Activated CD8-positive, alpha-beta memory T cell treated with anti-CD3 and anti-CD28 coated beads, Interleukin-2, amount 10 ng/mL, durations not matched to agents 7 days and 5 days (primary cell): ENCODE data around the gene SEMA3A. TPM values are rescaled to one million over a fixed set of nuclear protein-coding genes. Genes with fewer than 3 reads are reported as not detected.

Experiments used
- ATAC-seq: fragments of 150-1000 bp; cut with Tn5 transposase; one replicate; pipeline ENCODE4 v1.10.0; 2021; ENCODE audit warnings: moderate library complexity
- CTCF ChIA-PET: fragments of 350-600 bp; sonication (Branson Sonifier 250); formaldehyde crosslinking; loops from one replicate; lab custom pipeline; 2021; ENCODE audit warnings: antibody characterized with exemption; lab: Charles Lee
- DNase-seq: peaks from one replicate; pipeline ENCODE4 v3.0.0-alpha.2; 2020
- H3K27ac Mint-ChIP-seq: one replicate; pipeline ENCODE4 v1.8.0; 2021; ENCODE audit warnings: mild to moderate bottlenecking, mixed read lengths
- H3K27me3 Mint-ChIP-seq: one replicate; pipeline ENCODE4 v1.8.0; 2021; ENCODE audit warnings: mixed read lengths
- H3K36me3 Mint-ChIP-seq: one replicate; pipeline ENCODE4 v1.8.0; 2021; ENCODE audit warnings: mild to moderate bottlenecking, mixed read lengths
- H3K4me1 Mint-ChIP-seq: one replicate; pipeline ENCODE4 v1.8.0; 2021; ENCODE audit warnings: mixed read lengths
- H3K4me3 Mint-ChIP-seq: one replicate; pipeline ENCODE4 v1.8.0; 2021; ENCODE audit warnings: mild to moderate bottlenecking, moderate library complexity, mixed read lengths
- H3K9me3 Mint-ChIP-seq: one replicate; pipeline ENCODE4 v1.8.0; 2022; ENCODE audit warnings: low read depth, mixed read lengths
- total RNA-seq, 2 experiments: library from RNA; stranded (reverse); gene quantifications; one replicate each; pipeline ENCODE4 v1.2.3, GENCODE V29; 2021

SEMA3A gene
- total RNA-seq, 2 experiments from 2014 or later, result 0.82 to 1.4 TPM

DNA sequence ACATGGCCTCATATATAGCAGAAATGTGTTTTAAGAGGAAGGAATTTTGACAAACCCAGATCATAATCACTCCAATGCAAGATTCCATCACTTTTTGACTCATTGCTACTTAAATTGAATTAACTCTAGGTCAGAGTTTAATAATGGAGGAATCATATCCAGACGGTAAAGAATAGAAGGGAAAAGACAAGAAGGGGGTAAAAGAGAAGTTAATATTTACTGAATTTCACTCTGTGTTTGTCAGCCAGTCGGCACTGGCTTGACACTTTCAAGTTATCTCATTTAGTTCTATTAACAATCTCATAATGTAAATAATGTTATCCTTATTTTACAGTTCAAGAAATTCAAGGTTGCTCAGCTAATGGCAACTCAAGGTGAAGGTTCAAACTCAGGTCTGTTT lies 147.5 kb downstream of the SEMA3A start:
- CTCF ChIA-PET, result no interaction called here
- H3K9me3 Mint-ChIP-seq, result peaks cover under 1% of the 10 kb centered on the region
- no peak overlapping the region for H3K27ac Mint-ChIP-seq
- ATAC-seq, result no peak
- no peaks in the 10 kb centered on the region for H3K36me3 Mint-ChIP-seq
- DNase-seq, result no peak
- no peak overlapping the region for H3K4me3 Mint-ChIP-seq
- H3K4me1 Mint-ChIP-seq, result no peaks in the 10 kb centered on the region
- no peaks in the 10 kb centered on the region for H3K27me3 Mint-ChIP-seq

DNA sequence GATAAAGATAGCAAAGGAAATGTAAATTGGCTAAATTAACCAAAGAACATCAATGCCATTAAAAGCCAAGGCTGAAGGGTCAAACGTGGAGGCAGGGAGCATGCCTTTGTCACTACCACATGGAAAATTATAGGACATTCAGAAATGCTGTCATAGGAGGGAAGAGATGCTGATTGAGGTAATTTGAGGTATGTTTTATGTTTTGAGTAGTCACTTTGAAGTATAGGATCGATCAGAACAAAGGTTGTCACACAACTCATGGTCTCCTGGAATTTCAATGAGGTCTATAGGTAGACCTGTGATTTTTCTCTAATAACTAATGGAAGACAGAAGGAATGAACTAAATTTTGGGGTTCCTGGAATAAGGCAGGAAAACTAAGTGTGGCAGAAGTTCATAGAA lies 149.8 kb downstream of the SEMA3A start:
- H3K4me3 Mint-ChIP-seq, result no peak overlapping the region
- H3K9me3 Mint-ChIP-seq, result peaks cover 4% of the 10 kb centered on the region
- H3K27ac Mint-ChIP-seq, result no peak overlapping the region
- H3K4me1 Mint-ChIP-seq, result no peaks in the 10 kb centered on the region
- ATAC-seq (no peak), DNase-seq (no peak)
- CTCF ChIA-PET, result no interaction called here
- H3K27me3 Mint-ChIP-seq, result no peaks in the 10 kb centered on the region
- H3K36me3 Mint-ChIP-seq, result no peaks in the 10 kb centered on the region

DNA sequence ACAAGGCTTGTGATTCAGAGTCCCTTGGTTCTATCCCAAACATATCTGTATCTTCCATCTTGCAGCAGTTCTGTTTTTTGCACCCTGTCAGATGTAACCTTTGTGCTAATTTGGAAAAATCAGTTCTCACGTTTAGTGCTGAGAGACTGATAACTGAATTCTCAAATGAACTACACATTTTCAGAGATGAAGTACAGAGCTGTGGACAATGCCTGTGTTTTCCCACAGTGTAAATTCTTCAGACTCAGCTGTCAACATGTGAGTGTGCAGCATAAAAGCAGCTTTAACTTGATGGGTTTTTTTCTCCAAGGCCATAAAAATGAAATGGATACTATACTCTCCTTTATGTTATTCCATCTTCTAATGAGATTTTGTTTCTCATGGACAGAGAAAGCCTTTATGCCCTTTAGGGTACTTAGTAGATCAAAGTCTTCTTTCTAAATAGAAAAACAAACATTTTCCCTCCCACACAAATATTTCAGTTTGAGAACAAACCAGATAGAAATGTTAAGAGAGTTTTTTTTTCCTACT lies 150.9 kb downstream of the SEMA3A start:
- Mint-ChIP-seq H3K27me3 (no peaks in the 10 kb centered on the region), H3K4me1 (no peaks in the 10 kb centered on the region), H3K4me3 (no peak overlapping the region), H3K9me3 (peaks cover 7% of the 10 kb centered on the region), H3K36me3 (no peaks in the 10 kb centered on the region), H3K27ac (no peak overlapping the region)
- CTCF ChIA-PET, result no interaction called here
- ATAC-seq (no peak), DNase-seq (no peak)

DNA sequence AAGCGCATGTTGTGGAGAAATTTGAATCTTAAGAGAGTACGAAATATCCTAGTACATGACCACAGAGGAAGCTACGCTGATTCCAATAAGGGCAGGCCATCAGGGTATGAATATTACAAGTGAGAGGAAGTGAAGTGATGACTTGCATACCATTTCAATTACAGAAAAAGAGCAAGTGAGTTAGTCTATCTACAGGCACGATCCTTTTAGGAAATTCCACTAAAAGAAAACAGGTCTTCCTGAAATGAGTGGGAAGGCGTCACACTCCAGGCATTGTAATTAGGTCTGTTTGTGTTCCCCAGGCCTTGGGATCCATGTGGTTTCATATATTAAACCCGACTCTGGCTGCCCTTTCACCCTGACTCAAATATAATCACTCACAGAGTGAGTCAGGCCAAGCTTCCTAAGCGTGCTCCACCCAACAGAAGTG lies 152.5 kb downstream of the SEMA3A start:
- CTCF ChIA-PET, result no interaction called here
- Mint-ChIP-seq H3K4me1 (no peaks in the 10 kb centered on the region), H3K4me3 (no peak overlapping the region), H3K27ac (no peak overlapping the region), H3K9me3 (peaks cover 7% of the 10 kb centered on the region), H3K36me3 (no peaks in the 10 kb centered on the region), H3K27me3 (no peaks in the 10 kb centered on the region)
- DNase-seq, result no peak
- ATAC-seq, result no peak

DNA sequence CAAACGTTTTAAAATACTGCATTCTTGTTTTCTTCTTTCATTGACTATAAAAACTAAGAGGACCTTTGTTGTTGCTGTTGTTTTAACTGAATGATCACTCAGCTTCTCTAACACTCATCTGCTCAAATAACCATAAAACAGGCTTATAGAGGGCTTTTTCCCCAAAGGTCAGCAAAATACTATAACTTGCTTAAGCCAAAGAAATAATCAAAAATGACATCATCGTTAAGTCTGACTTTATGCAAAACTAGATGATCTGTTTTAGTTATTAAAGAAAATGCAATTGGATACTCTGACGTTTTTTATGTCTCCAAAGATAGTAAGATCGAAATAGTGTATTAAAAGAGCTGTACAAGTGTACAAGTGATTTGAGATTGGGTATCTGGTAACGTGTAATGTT lies 152.9 kb downstream of the SEMA3A start:
- no peaks in the 10 kb centered on the region for H3K27me3 Mint-ChIP-seq
- H3K9me3 Mint-ChIP-seq, result peaks cover 7% of the 10 kb centered on the region
- H3K36me3 Mint-ChIP-seq, result no peaks in the 10 kb centered on the region
- DNase-seq (no peak), ATAC-seq (no peak)
- no peaks in the 10 kb centered on the region for H3K4me1 Mint-ChIP-seq
- CTCF ChIA-PET, result no interaction called here
- no peak overlapping the region for H3K27ac Mint-ChIP-seq
- no peak overlapping the region for H3K4me3 Mint-ChIP-seq

DNA sequence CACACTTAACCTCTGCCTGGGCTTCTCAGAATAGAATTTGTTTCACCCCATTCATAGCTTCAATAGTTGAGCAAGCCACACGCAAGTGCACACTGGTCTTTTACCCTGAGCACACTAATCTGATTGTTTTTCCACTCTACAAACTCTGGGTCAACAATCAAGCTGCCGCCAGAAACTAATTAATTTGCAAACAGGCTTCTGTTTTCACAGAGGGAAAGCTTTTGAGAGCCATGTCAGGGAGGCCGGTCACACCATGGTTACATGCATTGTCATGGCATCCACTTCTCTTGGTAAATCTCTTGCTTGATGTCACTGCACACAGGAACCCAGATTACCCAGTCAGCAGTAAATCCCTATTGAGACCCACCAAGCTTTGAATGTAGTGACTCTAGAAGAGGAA lies 154.2 kb downstream of the SEMA3A start:
- Mint-ChIP-seq H3K4me3 (no peak overlapping the region), H3K27me3 (no peaks in the 10 kb centered on the region), H3K4me1 (no peaks in the 10 kb centered on the region), H3K9me3 (peaks cover 7% of the 10 kb centered on the region), H3K27ac (no peak overlapping the region), H3K36me3 (no peaks in the 10 kb centered on the region)
- CTCF ChIA-PET, result no interaction called here
- DNase-seq (no peak), ATAC-seq (no peak)

DNA sequence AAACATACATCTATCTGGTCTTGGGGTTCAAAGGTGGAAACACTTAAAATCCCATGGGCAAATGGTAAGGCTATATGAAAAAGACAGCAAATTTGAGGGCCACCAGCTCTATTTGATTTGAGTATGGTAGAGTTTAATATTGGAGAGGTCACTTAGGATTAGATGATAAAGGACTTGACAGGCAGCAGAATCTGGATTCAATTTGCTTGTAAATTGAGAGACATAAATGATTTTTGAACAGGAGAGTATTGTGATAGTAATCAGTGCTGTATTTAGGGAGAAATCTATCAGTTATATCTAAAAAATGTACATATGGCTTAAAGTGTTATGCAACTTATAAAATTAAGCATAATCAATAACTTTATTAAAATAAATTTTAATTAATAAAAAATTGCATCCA lies 155.2 kb downstream of the SEMA3A start:
- DNase-seq, result no peak
- H3K27ac Mint-ChIP-seq, result no peak overlapping the region
- no peak overlapping the region for H3K4me3 Mint-ChIP-seq
- CTCF ChIA-PET, result no interaction called here
- H3K9me3 Mint-ChIP-seq, result peaks cover 7% of the 10 kb centered on the region
- no peak for ATAC-seq
- no peaks in the 10 kb centered on the region for H3K27me3 Mint-ChIP-seq
- H3K36me3 Mint-ChIP-seq, result no peaks in the 10 kb centered on the region
- H3K4me1 Mint-ChIP-seq, result no peaks in the 10 kb centered on the region

DNA sequence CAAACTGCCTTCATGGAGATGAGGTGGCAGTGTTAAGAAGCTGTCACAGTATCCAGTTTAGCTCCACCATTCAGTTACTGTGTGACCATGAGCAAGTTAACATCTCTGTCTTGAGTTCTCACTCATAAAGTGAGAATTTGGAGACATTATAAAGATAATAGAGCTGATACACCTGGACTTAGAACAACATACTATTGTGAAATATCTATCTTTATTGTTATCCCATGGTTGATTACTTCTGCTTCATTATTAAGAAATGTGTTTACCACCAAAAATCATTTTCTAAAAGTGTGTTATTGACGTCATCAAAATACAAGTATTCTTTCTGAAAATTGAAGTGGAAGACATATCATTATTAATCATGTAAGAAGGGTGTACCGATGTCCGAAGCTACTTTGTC lies 166.9 kb downstream of the SEMA3A start:
- ATAC-seq (no peak), DNase-seq (no peak)
- Mint-ChIP-seq H3K4me1 (no peaks in the 10 kb centered on the region), H3K36me3 (no peaks in the 10 kb centered on the region), H3K27ac (no peak overlapping the region), H3K27me3 (no peaks in the 10 kb centered on the region), H3K9me3 (peaks cover 2% of the 10 kb centered on the region), H3K4me3 (no peak overlapping the region)
- CTCF ChIA-PET, result no interaction called here

DNA sequence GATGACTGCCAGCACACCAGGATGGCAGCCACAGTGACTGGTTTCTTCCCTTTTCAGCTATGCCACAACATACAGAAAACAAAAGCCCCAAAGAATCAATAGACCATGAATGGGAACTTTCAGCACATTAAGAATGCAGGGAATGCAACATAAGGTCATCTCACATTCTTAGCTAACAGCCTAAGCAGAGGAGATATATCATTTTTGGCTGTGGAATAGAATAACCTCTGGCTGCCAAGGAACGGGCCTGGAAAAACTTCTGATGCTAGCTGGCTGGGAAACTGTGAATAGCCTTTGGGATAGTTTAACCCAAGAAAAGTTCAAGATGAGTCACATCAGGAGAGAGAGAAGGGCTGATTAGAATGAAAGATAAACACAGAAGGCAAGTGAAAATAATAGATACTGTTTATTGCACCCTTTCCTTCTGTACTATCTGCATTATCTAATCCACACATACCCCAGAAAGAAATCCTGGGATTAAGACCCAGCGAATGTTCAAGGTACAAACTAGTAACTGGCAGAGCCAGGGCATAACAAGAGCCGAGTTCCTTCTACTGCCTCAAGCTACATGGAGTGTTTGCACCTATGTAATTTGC lies 169.2 kb downstream of the SEMA3A start:
- ATAC-seq, result no peak
- no peaks in the 10 kb centered on the region for H3K27me3 Mint-ChIP-seq

DNA sequence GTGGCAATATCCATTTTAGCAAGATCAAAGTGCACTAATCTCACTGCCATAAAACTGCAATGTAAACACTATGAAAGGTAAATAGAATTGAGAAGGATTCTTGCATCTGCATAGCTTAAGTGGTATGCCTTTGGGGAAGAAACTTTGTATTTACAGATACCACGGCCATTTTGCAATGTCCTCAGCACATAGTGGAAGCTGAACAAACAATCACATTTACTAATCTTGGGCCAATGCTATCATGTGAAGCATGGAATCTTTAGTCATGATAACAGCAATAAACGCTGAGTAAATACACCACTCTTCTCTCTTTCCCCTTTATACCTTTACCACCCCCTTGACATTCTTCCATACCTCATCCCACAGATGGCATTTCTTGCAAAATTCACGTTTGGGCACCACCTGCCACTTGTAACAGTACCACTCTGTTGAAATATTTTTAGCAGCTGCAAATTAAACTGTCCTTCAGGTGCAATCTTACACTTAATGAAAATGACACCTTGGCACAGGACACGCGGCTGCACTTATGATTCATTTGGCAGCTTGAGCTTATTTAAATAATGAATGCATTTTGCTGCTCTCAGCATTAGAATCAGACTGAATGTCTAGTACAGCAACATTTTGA lies 171.8 kb downstream of the SEMA3A start:
- CTCF ChIA-PET, result no interaction called here

More for the DNA sequence above, 169.2 kb downstream of the SEMA3A start:
- Mint-ChIP-seq H3K27ac (no peak overlapping the region), H3K4me3 (no peak overlapping the region), H3K9me3 (peaks cover 7% of the 10 kb centered on the region), H3K4me1 (no peaks in the 10 kb centered on the region), H3K36me3 (no peaks in the 10 kb centered on the region)
- no peak for DNase-seq
- CTCF ChIA-PET, result no interaction called here

DNA sequence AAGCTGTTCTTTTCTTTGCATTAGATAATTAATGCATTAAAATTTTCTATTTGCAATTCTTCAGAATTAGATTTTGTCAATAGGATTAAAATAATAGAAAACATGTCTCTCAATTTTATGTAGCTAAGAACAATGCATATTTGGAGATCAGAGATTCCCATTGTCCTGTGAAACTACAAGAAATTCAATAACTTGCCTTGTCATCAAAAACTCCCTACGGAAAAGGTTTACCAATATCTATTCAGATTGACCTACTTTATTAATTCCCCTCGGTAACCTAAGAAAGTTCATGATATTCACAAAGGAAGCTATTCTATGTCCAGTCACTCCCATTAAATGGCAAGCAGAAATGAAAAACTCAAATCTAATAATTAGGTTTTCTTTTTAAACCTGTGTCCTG lies 172.6 kb downstream of the SEMA3A start:
- no peaks in the 10 kb centered on the region for H3K36me3 Mint-ChIP-seq
- H3K27me3 Mint-ChIP-seq, result no peaks in the 10 kb centered on the region
- DNase-seq (no peak), ATAC-seq (no peak)
- H3K4me3 Mint-ChIP-seq, result no peak overlapping the region
- no peaks in the 10 kb centered on the region for H3K4me1 Mint-ChIP-seq
- no peak overlapping the region for H3K27ac Mint-ChIP-seq
- CTCF ChIA-PET, result no interaction called here
- peaks cover 7% of the 10 kb centered on the region for H3K9me3 Mint-ChIP-seq

More for the DNA sequence above, 171.8 kb downstream of the SEMA3A start:
- no peak for DNase-seq
- Mint-ChIP-seq H3K4me3 (no peak overlapping the region), H3K27me3 (no peaks in the 10 kb centered on the region), H3K9me3 (peaks cover 7% of the 10 kb centered on the region), H3K4me1 (no peaks in the 10 kb centered on the region), H3K27ac (no peak overlapping the region), H3K36me3 (no peaks in the 10 kb centered on the region)
- no peak for ATAC-seq

DNA sequence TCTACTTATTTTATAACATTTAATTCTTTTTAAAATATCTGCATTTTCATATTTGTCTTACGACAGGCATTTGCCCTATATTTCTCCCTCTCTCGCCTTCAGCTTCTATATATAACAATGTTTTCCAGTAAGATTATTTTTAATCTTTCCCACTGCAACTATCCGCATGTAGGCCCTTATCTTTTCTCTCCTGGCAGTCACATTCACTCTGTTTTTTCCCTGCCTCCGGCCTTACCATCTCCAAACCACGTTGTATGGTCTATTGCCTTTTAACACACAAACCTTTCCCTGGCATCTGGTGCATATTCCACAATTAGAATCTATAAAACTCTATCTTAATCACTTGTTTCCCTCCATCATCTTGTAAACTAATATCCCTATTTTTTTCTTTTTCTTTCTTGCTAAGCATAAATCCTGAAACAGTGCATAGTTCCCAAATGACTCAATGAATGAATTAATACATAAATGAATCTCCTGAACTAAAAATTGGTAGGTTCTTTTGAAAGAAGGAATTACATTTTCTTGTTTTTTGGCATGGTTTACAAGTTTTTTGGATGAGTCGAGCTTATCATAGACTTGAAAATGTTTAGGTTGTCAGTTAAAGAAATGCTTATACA lies 173.2 kb downstream of the SEMA3A start:
- ATAC-seq (no peak), DNase-seq (no peak)
- no peaks in the 10 kb centered on the region for H3K27me3 Mint-ChIP-seq
- CTCF ChIA-PET, result no interaction called here
- H3K36me3 Mint-ChIP-seq, result no peaks in the 10 kb centered on the region
- H3K27ac Mint-ChIP-seq, result no peak overlapping the region
- peaks cover 7% of the 10 kb centered on the region for H3K9me3 Mint-ChIP-seq
- H3K4me3 Mint-ChIP-seq, result no peak overlapping the region
- no peaks in the 10 kb centered on the region for H3K4me1 Mint-ChIP-seq

DNA sequence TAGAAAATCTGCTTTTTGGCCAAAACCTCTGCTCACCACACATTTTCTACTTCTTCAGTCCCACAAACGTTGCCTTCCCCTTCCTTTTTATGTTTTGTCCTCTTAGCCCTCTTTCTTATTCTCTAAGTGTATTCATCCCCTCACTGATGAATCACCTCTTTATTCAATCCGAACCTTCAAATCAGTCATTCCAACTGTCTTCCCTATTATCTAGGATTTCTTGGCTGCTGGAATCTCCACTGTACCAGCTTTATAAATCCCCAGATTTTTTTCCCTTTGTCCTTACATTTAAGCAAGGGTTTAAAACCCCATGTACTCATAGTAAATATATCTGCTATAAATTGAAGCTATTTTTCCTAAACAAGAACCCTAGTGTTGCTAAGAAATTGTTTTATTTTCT lies 176.9 kb downstream of the SEMA3A start:
- Mint-ChIP-seq H3K4me1 (no peaks in the 10 kb centered on the region), H3K4me3 (no peak overlapping the region), H3K36me3 (no peaks in the 10 kb centered on the region), H3K9me3 (peaks cover 6% of the 10 kb centered on the region), H3K27ac (no peak overlapping the region), H3K27me3 (no peaks in the 10 kb centered on the region)
- ATAC-seq (no peak), DNase-seq (no peak)
- CTCF ChIA-PET, result no interaction called here

DNA sequence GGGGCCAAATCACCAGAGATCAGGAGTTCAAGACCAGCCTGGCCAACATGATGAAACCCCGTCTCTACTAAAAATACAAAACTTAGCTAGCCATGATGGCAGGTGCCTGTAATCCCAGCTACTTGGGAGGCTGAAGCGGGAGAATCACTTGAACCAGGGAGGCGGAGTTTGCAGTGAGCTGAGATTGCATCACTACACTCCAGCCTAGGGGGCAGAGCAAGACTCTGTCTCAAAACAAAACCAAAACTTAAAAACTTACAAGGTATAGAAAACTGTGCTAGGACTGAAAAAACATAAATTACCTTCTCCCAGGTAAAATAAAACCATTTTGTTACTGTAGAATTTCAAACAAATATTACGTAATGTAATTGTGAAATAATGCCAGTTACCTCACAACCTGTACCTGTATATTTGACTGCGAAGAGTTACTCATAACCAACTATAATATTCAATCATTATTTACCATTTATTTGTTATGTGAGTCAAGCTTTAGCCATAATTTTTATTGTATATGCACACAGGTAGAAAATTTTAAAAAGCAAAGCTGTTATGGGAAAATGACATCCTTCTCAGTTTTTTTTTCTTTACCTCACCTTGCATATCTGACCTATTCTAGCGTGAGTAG lies 180.9 kb downstream of the SEMA3A start:
- DNase-seq, result no peak
- Mint-ChIP-seq H3K4me1 (no peaks in the 10 kb centered on the region), H3K27me3 (no peaks in the 10 kb centered on the region), H3K4me3 (no peak overlapping the region), H3K9me3 (peaks cover 4% of the 10 kb centered on the region), H3K36me3 (no peaks in the 10 kb centered on the region), H3K27ac (no peak overlapping the region)
- CTCF ChIA-PET, result no interaction called here
- ATAC-seq, result no peak
